ENCODE data around the gene PSMC3. TPM values are rescaled to one million over a fixed set of nuclear protein-coding genes. Genes with fewer than 3 reads are reported as not detected.

Gene PSMC3
- total RNA-seq, 1 experiment from 2014 or later = 181 TPM

DNA sequence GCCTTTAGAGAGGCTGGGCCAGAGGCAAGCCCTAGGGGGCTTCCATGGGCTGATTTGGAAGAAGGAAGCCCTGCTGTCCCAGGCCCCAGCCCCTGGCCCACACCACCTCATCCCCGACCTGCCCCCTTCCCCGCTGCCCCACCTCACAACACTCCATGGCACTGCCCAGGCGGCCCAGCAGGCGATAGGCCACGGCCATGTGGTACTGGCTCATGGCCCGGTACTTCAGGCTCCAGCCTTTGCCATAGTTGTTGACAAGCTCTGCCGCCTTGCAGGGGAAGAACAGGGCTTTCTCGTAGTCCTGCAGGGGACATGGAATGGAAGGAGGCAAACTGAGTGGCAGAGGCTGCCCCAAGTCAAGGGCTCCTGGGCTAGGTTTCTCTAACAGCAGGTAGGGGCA, 16.3 kb upstream of the PSMC3 start:
- Histone ChIP-seq H3K36me3 (ENCODE audit: control insufficient read depth, insufficient read depth, low read length) (no peaks in the 10 kb centered on the region), H3K4me1 (ENCODE audit: control insufficient read depth, insufficient read depth, low read length) (no peaks in the 10 kb centered on the region), H3K4me3 (ENCODE audit: low read depth in 2 of 2, low read length in 2 of 2) (no peak overlapping the region), H3K9me3 (ENCODE audit: control insufficient read depth, insufficient read depth, low read depth, low read length) (no peaks in the 10 kb centered on the region), H3K27ac (ENCODE audit: low read length) (no peak overlapping the region), H3K27me3 (ENCODE audit: control insufficient read depth, insufficient read depth, low read length) (no peaks in the 10 kb centered on the region)
- DNase-seq (ENCODE audit: low read depth, low spot score) (no peak), ATAC-seq (no peak)
- ChIA-PET POLR2A (no interaction called here), CTCF (no interaction called here)
- BruUV-seq (replicated peaks) = no TSS peak
- in situ Hi-C loops (cut with HindIII; ENCODE audit: low pct_unique_long_range_greater_than_20kb, low sequenced_read_pairs) (no loop called here), intact Hi-C loops (cut with micrococcal nuclease; ENCODE audit: unreplicated experiment) (no loop called here)
- TF ChIP-seq POLR2AphosphoS5 (IDR thresholded peaks at IDR 0.05; ENCODE audit: low read depth, low read length) (no peak), CTCF (IDR thresholded peaks at IDR 0.05) (no peak), TCF7L2 (IDR thresholded peaks at IDR 0.05; ENCODE audit: low read depth, low read length) (no peak), REST (IDR thresholded peaks at IDR 0.05; ENCODE audit: insufficient read depth in 1 of 2, low read depth in 2 of 2, low read length in 1 of 2) (no peak), SIN3A (IDR thresholded peaks at IDR 0.05; ENCODE audit: borderline replicate concordance, insufficient read depth, low read depth, low read length) (no peak)

DNA sequence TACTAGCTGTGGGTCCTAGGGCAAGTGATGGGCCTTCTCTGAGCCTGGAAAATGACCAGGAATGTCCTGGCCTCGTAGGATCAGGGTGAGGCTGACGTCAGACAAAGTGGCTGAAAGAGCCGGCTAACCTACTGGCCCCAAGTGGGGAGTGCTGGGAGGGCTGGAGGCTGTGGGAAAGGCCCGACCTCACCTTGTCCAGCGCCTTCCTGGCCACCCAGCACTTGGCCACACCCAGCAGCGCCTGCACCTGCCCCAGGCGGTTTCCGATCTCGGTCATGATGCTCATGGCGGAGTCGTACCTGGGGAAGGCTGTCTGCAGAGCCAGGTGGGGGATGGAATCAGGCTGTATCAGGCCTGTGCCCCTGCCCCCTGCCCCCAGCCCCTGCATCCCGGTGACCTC, 15.2 kb upstream of the PSMC3 start:
- ATAC-seq (no peak), DNase-seq (ENCODE audit: low read depth, low spot score) (no peak)
- intact Hi-C loops (cut with micrococcal nuclease; ENCODE audit: unreplicated experiment) = no loop called here
- no peaks in the 10 kb centered on the region for H3K36me3 ChIP-seq (ENCODE audit: control insufficient read depth, insufficient read depth, low read length)
- H3K27me3 ChIP-seq (ENCODE audit: control insufficient read depth, insufficient read depth, low read length) = no peaks in the 10 kb centered on the region
- in situ Hi-C loops (cut with HindIII; ENCODE audit: low pct_unique_long_range_greater_than_20kb, low sequenced_read_pairs) = no loop called here
- no peak overlapping the region for H3K4me3 ChIP-seq (ENCODE audit: low read depth in 2 of 2, low read length in 2 of 2)
- CTCF ChIA-PET = no interaction called here
- no peaks in the 10 kb centered on the region for H3K9me3 ChIP-seq (ENCODE audit: control insufficient read depth, insufficient read depth, low read depth, low read length)
- no peak for TF ChIP-seq POLR2AphosphoS5 (IDR thresholded peaks at IDR 0.05; ENCODE audit: low read depth, low read length)
- no peak for TF ChIP-seq TCF7L2 (IDR thresholded peaks at IDR 0.05; ENCODE audit: low read depth, low read length)
- POLR2A ChIA-PET = no interaction called here
- H3K27ac ChIP-seq (ENCODE audit: low read length) = no peak overlapping the region
- H3K4me1 ChIP-seq (ENCODE audit: control insufficient read depth, insufficient read depth, low read length) = no peaks in the 10 kb centered on the region
- no TSS peak for BruUV-seq (replicated peaks)

DNA sequence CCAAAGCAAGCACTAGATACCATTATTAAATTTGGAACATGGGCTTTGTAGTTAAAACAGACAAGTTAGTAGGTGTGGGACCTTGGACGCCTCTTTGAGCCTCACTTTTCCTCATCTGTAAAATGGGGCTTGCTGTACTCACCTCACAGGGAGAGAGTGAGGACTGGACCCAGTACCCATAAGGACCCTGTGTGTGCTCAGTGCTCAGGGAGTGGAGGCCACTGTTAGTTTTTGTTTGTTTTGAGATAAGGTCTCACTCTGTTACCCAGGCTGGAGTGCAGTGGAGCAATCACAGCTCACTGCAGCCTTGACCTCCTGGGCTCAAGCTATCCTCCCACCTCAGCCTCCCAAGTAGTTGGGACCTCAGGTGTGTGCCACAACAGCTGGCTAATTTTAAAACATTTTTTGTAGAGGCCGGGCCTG, 13.8 kb upstream of the PSMC3 start:
- intact Hi-C loops (cut with micrococcal nuclease; ENCODE audit: unreplicated experiment) (no loop called here), in situ Hi-C loops (cut with HindIII; ENCODE audit: low pct_unique_long_range_greater_than_20kb, low sequenced_read_pairs) (no loop called here)
- no peak for TF ChIP-seq TCF7L2 (IDR thresholded peaks at IDR 0.05; ENCODE audit: low read depth, low read length)
- no peak for TF ChIP-seq POLR2AphosphoS5 (IDR thresholded peaks at IDR 0.05; ENCODE audit: low read depth, low read length)
- no peak for TF ChIP-seq CTCF (IDR thresholded peaks at IDR 0.05)
- no peak for TF ChIP-seq SIN3A (IDR thresholded peaks at IDR 0.05; ENCODE audit: borderline replicate concordance, insufficient read depth, low read depth, low read length)
- DNase-seq (ENCODE audit: low read depth, low spot score) (no peak), ATAC-seq (no peak)
- Histone ChIP-seq H3K27ac (ENCODE audit: low read length) (no peak overlapping the region), H3K36me3 (ENCODE audit: control insufficient read depth, insufficient read depth, low read length) (no peaks in the 10 kb centered on the region), H3K4me3 (ENCODE audit: low read depth in 2 of 2, low read length in 2 of 2) (no peak overlapping the region), H3K27me3 (ENCODE audit: control insufficient read depth, insufficient read depth, low read length) (no peaks in the 10 kb centered on the region), H3K9me3 (ENCODE audit: control insufficient read depth, insufficient read depth, low read depth, low read length) (no peaks in the 10 kb centered on the region), H3K4me1 (ENCODE audit: control insufficient read depth, insufficient read depth, low read length) (no peaks in the 10 kb centered on the region)
- CTCF ChIA-PET = no interaction called here
- no TSS peak for BruUV-seq (replicated peaks)
- POLR2A ChIA-PET = interaction anchor here (0.6 kb wide), 1 partner anchor 455 kb away, joined by 5 read pairs; no protein-coding TSS in a partner anchor
